Smooth muscle cell (in vitro differentiated cells): Measurements from ENCODE around the gene TLNRD1. TPM values are rescaled to one million over a fixed set of nuclear protein-coding genes. Genes with fewer than 3 reads are reported as not detected.

Source experiments
- DNase-seq: peaks from one replicate; lab custom pipeline; 2025; ENCODE audit not compliant: unreplicated experiment; lab: John Stamatoyannopoulos, UW
- H2AFZ ChIP-seq: fragments of 200-600 bp; sonication (generic); 2 replicates; pipeline ENCODE4 v1.6.0; 2016; ENCODE audit warnings: antibody characterized with exemption, low read depth, mild to moderate bottlenecking
- H3F3A ChIP-seq: fragments of 200-600 bp; sonication (generic); 2 replicates; pipeline ENCODE4 v1.6.0; 2017; ENCODE audit warnings: antibody characterized with exemption, low read depth
- H3K27ac ChIP-seq: fragments of 200-600 bp; sonication (generic); 2 replicates; pipeline ENCODE4 v1.5.1; 2016; ENCODE audit warnings: low read depth, mild to moderate bottlenecking
- H3K27me3 ChIP-seq: fragments of 200-600 bp; sonication (generic); 2 replicates; pipeline ENCODE4 v1.6.1; 2016; ENCODE audit warnings: low read depth, mild to moderate bottlenecking
- H3K36me3 ChIP-seq: fragments of 200-600 bp; sonication (generic); 2 replicates; pipeline ENCODE4 v1.5.1; 2016; ENCODE audit warnings: low read depth
- H3K4me1 ChIP-seq: fragments of 200-600 bp; sonication (generic); 2 replicates; pipeline ENCODE4 v1.5.1; 2016; ENCODE audit warnings: low read depth
- H3K4me2 ChIP-seq: fragments of 200-600 bp; sonication (generic); 2 replicates; pipeline ENCODE4 v1.6.0; 2016; ENCODE audit warnings: mild to moderate bottlenecking
- H3K4me3 ChIP-seq: fragments of 200-600 bp; sonication (generic); 2 replicates; pipeline ENCODE4 v1.5.1; 2016; ENCODE audit warnings: mild to moderate bottlenecking
- H3K79me2 ChIP-seq: fragments of 200-600 bp; sonication (generic); 2 replicates; pipeline ENCODE4 v1.6.0; 2016; ENCODE audit warnings: low read depth, mild to moderate bottlenecking
- H3K9ac ChIP-seq: fragments of 200-600 bp; sonication (generic); 2 replicates; pipeline ENCODE4 v1.6.0; 2016; ENCODE audit warnings: low read depth
- H3K9me3 ChIP-seq: fragments of 200-600 bp; sonication (generic); replicated peaks from 2 replicates; pipeline ENCODE4 v1.5.1; 2016; ENCODE audit warnings: low read depth
- H4K20me1 ChIP-seq: fragments of 200-600 bp; sonication (generic); 2 replicates; pipeline ENCODE4 v1.6.0; 2016; ENCODE audit warnings: low read depth
- WGBS: methylation state at CpG from one replicate; pipeline ENCODE4 v1.1.7; 2016; ENCODE audit warnings: low lambda C conversion rate; 5-methylcytosine and 5-hydroxymethylcytosine counted together
- polyA plus RNA-seq: library from polyadenylated mRNA; unstranded; fragments of >200 nt; fragmentation: Nextera tagmentation; extraction: Ambion mirVana; gene quantifications from 2 replicates; pipeline ENCODE4 v1.2.1, GENCODE V29; 2016
- total RNA-seq: library from RNA; depleted of rRNA; stranded (reverse); fragments of >200 nt; gene quantifications from 2 replicates; pipeline ENCODE4 v1.2.3, GENCODE V29; 2014
- TF ChIP-seq, protein P1 (sequence below): fragments of 200-600 bp; sonication (generic); IDR thresholded peaks from 2 replicates; pipeline ENCODE4 v1.5.1; 2017; ENCODE audit warnings: borderline replicate concordance, mild to moderate bottlenecking, antibody characterized with exemption; ENCODE audit not compliant: insufficient read depth, poor library complexity, severe bottlenecking

The TLNRD1 gene
- total RNA-seq: 10.7 and 11.3 TPM in 2 replicates
- polyA plus RNA-seq: 11.9 and 14.1 TPM in 2 replicates

DNA sequence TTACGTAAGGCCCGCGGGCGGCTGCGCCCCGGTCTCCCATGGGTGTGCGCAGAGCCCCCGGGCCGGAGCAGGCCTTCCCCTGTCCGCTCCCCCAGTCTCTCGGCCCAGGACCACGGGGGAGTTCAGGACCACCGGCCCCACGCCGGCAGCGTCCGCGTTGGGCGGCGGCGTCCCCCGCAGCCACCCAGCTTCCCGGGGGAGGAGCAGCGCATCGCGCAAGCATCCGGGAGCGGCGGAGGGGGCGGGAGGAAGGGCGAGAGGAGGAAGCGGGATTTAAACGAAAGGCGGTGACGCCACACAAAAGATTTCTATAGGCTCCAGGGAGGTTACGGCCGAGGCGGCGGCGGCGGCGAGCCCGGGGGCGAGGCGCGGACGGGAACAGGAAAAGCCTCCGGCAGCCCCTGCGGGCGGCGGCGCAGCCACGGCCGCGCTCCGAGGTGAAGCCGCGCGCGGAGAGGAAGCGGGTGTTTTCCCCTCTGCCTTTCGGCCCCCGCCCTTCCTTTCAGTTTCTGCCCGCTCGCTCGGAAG lies at the start of gene TLNRD1:
TSS of gene TLNRD1 (plus strand) at position 300 of the 528 bp plus-strand sequence. CDS start 1,349 bp downstream, outside the sequence.
- Histone ChIP-seq H3K9ac (peak within 1 kb of the TSS; percentile 96), H4K20me1 (peaks cover 42% of the 10 kb centered on the region), H3F3A (no peaks in the 10 kb centered on the region), H3K27me3 (no peaks in the 10 kb centered on the region), H2AFZ (peak within 1 kb of the TSS; percentile 96), H3K27ac (peak within 1 kb of the TSS; percentile 91), H3K4me3 (peak within 1 kb of the TSS; percentile 99), H3K79me2 (peaks cover 42% of the 10 kb centered on the region), H3K4me1 (no peaks in the 10 kb centered on the region), H3K4me2 (peak within 1 kb of the TSS; percentile 85), H3K9me3 (no peaks in the 10 kb centered on the region), H3K36me3 (no peaks in the 10 kb centered on the region)
- TF ChIP-seq, protein P1, sequence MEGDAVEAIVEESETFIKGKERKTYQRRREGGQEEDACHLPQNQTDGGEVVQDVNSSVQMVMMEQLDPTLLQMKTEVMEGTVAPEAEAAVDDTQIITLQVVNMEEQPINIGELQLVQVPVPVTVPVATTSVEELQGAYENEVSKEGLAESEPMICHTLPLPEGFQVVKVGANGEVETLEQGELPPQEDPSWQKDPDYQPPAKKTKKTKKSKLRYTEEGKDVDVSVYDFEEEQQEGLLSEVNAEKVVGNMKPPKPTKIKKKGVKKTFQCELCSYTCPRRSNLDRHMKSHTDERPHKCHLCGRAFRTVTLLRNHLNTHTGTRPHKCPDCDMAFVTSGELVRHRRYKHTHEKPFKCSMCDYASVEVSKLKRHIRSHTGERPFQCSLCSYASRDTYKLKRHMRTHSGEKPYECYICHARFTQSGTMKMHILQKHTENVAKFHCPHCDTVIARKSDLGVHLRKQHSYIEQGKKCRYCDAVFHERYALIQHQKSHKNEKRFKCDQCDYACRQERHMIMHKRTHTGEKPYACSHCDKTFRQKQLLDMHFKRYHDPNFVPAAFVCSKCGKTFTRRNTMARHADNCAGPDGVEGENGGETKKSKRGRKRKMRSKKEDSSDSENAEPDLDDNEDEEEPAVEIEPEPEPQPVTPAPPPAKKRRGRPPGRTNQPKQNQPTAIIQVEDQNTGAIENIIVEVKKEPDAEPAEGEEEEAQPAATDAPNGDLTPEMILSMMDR: no peak
- WGBS: under 1% methylated on average over 42 of the region's 66 CpGs
- peak; percentile 52 for DNase-seq

DNA sequence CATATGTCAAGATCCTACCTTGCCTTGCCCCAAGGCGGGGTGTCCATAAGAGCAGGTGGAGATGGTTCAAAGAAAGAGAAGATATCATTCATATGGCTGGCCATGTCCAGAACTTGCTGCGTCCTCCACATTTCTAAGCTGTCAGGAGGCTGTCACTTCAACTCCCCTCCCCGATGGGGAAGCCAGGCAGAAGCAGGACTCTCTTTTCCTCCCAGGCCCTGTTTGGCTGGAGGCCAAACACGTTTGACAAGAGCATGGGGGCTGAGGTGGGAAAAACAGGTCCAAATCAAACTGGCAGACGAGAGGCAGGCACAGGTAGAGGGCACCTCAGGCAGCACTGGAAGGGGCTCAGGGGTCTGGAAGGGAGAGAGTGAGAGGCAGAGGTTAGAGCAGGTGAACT lies 48.8 kb upstream of the TLNRD1 start:
- Histone ChIP-seq H3K36me3 (no peaks in the 10 kb centered on the region), H2AFZ (no peak overlapping the region), H3K4me2 (no peak overlapping the region), H3K79me2 (no peaks in the 10 kb centered on the region), H3F3A (no peaks in the 10 kb centered on the region), H3K9me3 (no peaks in the 10 kb centered on the region), H3K27ac (no peak overlapping the region), H3K4me1 (peaks cover 10% of the 10 kb centered on the region), H3K27me3 (no peaks in the 10 kb centered on the region), H3K4me3 (no peak overlapping the region), H3K9ac (no peak overlapping the region), H4K20me1 (peaks cover 35% of the 10 kb centered on the region)
- TF ChIP-seq, protein P1: no peak
- 88% methylated on average over 5 of the region's 5 CpGs for WGBS
- DNase-seq: no peak

DNA sequence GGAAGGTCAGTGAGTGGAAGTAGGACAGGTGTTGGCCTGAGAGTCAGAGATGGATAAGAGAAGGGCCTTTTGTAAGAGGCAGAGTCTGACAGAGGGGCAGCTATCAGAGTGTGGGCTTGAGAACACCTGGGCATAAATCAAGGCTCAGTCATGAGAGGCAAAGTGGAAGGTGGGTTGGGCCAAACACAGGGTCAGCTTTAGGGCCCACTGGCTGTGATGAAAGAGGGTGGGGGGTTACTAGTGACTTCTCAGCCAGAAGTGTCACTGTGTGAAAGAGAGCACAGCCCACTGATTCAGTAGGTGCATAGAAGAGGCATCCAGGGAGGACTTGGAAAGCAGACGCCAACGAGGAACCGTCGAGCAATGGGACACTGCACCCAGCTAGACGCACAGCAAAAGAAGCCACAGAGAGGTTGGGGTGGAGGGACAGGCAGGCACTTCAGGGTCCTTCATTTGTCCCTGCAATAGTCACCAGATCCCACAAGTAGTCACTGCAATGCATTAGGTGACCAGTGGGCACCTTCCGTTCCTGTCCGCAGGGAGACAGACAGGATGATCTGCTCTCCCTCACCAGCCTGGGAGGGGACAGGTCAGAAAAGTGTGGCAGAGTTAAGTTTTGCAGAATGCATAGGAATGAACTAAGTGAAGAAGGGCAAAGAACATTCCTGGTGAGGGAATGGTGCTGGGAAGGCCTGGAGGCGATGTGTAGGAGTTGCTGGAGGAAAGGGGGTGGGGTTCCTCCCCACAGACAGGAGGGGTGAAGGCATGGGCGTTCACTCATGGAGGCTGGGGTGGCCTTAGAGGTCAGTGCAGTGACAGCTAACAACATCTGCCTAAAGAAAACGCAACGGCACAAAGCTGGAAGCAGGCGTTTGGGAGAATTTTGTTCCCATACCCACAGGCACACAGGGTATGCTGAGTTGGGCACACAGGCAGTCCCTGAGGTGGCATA lies 47.4 kb upstream of the TLNRD1 start:
- Histone ChIP-seq H3K36me3 (no peaks in the 10 kb centered on the region), H3K27ac (no peak overlapping the region), H3K79me2 (no peaks in the 10 kb centered on the region), H3F3A (no peaks in the 10 kb centered on the region), H3K4me3 (no peak overlapping the region), H3K27me3 (no peaks in the 10 kb centered on the region), H3K9ac (no peak overlapping the region), H4K20me1 (peaks cover 47% of the 10 kb centered on the region), H3K9me3 (no peaks in the 10 kb centered on the region), H2AFZ (no peak overlapping the region), H3K4me1 (peaks cover 12% of the 10 kb centered on the region), H3K4me2 (no peak overlapping the region)
- TF ChIP-seq, protein P1: no peak
- no peak for DNase-seq
- 98% methylated on average over 12 of the region's 12 CpGs for WGBS
